Myocyte (in vitro differentiated cells): ENCODE data around the gene NOTCH1. TPM values are rescaled to one million over a fixed set of nuclear protein-coding genes. Genes with fewer than 3 reads are reported as not detected.
A peak's percentile ranks its signal among the peaks of the same experiment; 100 is the strongest.
"Not testable (repeated sequence)": the region's sequence is repeated elsewhere in the genome, so short reads cannot be mapped to it uniquely, and the experiment has no call there.

Experiments
- DNase-seq: peaks from one replicate; pipeline ENCODE4 v3.0.0-alpha.2; 2012; ENCODE audit warnings: low read depth
- total RNA-seq: library from RNA; depleted of rRNA; stranded (reverse); fragments of >200 nt; gene quantifications from 2 replicates; pipeline ENCODE4 v1.2.3, GENCODE V29; 2014

The NOTCH1 gene
- total RNA-seq, 1 donor from 2014 or later, result 6.2 TPM

- no peak for DNase-seq
Observed at GRCh38 chr9:136578915-136579649, 33.2 kb upstream of the NOTCH1 start.

DNA sequence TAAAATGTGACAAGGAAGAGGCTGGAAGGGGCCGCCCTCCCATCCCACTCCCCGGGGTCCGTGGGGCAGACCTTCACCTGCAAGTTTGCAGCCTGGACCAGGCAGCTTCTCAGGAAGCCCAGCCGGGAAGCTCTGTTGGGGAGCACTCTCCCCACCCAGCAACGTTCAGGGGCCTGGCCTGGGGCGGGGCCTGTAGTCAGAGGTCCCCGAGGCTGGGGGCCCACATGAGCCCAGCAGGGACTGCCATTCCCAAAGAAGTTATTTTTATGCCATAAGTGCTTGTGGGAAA lies 32.7 kb upstream of the NOTCH1 start:
- no peak for DNase-seq

DNA sequence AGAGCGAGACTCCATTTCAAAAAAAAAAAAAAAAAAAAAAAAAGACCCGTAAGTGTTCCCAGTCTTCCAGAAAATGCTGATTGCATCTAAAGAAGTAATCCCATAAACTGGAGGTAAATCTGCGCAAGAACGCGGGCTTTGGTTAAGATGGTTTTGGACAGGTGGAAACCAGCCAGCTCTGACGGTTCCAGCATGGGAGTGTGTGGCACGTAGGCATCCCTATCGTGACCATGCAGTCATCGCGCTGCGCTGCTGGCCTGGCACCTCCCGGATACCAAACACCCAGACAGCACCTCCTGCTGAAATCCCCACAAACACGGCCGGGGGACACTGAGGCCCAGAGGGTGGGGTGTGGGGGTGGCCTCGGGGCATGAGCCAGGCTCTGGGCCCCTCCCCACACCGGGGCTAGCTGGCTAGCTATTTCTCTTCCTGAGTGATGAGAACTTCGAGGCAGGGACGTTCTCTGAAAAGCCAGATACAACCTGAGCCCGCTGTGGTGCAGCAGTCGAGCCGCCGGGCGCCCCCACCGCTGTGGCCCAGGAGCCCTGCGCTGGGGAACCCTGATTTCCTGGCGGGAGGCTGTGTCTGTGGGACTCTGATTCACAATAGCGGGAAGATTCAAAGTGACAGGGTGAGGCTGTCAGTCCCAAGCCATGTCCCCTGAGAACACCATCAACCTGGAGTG lies 32.2 kb upstream of the NOTCH1 start:
- no peak for DNase-seq

- peak; percentile 69 for DNase-seq
Observed at GRCh38 chr9:136576269-136576626, 30.4 kb upstream of the NOTCH1 start.

DNA sequence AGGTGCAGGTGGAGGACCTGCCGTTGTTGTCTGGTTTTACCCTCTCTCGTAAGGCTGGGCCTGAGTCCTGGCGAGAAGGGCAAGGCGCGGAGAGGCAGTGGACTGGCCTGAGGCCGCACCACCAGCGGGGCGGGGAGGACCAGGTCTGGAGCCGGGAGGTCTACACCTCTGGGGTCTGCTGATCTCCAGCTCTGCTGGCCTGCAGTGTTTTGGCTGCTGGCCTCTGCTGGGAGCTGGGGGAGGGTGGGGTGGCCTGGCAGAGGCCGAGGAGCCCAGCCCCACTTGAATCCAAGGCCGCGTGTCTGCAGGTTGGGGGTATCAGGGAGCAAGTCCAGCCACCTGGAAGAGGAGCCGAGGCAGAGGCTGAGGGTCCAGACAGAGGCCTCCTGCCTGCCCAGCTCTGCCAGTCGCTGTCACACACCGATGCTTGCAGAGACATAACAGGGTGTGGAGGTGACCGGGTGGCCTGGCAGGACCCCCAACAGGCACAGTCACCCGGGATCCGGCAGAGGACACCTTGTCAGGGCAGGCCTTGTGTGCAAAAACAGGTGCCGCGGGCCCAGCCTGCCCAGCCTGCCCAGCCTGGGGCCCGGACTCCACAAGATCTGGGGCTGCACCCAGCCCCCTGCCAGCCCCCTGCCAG lies 29.9 kb upstream of the NOTCH1 start:
- no peak for DNase-seq

GRCh38 chr9:136574606-136575005 lies 28.8 kb upstream of the NOTCH1 start:
- not testable (repeated sequence) for DNase-seq

DNA sequence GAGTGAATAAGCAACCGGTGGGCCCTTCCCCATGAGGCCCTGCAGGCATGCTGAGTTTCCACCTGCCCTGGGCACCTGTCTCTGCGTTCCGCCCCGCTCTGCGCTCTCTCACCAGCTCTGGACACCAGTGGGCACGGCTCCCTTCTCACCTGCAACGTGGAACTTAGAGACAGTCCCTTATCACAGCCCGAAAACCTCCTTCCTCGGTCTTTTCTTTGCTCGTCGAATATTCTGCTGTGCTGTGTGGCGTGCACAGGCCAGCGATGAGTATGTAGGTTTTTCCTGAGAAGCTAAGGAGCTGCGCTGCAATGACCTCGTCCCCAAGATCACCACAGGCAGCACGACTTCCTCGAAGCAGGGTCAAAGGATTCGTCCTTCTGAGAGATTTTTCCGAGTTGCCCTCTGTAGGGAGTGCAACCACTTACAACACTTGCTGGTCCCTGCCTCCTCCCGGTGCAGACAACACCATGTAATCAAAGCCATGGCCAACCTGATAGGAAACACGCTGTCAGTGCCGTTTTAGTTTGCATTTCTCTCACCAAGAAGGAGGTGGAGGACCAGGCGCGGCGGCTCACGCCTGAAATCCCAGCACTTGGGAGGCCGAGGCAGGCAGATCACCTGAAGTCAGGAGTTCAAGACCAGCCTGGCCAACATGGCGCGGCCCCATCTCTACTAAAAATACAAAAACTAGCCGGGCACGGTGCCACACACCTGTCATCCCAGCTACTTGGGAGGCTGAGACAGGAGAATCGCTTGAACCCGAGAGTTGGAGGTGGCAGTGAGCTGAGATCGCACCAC lies 27.2 kb upstream of the NOTCH1 start:
- no peak for DNase-seq

GRCh38 chr9:136572003-136572827 lies 26.4 kb upstream of the NOTCH1 start:
- DNase-seq, result peak; percentile 86

DNA sequence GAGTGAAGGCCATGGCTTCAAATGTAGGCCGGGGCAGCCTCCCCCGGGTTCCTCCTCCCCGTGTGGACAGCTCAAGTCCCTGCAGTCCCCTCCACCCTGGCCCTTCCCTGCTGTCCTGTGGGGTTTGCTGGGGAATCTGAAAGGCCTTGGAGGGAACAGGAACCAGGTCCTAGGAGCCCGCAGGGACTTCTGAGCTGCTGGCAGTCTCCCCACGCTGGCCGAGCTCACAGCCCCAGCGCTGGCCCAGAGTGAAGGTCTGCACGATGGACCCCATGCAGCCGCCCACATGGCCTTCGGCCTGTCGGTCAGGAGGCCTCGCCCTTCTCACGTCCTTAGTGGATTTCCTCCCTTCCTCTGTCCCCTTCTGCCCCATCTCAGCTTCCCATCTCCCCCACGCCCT lies 25.7 kb upstream of the NOTCH1 start:
- DNase-seq, result no peak

GRCh38 chr9:136570916-136571315 lies 25.1 kb upstream of the NOTCH1 start:
- no peak for DNase-seq

GRCh38 chr9:136570191-136570845 lies 24.5 kb upstream of the NOTCH1 start:
- DNase-seq, result no peak

GRCh38 chr9:136569526-136570148 lies 23.8 kb upstream of the NOTCH1 start:
- no peak for DNase-seq

DNA sequence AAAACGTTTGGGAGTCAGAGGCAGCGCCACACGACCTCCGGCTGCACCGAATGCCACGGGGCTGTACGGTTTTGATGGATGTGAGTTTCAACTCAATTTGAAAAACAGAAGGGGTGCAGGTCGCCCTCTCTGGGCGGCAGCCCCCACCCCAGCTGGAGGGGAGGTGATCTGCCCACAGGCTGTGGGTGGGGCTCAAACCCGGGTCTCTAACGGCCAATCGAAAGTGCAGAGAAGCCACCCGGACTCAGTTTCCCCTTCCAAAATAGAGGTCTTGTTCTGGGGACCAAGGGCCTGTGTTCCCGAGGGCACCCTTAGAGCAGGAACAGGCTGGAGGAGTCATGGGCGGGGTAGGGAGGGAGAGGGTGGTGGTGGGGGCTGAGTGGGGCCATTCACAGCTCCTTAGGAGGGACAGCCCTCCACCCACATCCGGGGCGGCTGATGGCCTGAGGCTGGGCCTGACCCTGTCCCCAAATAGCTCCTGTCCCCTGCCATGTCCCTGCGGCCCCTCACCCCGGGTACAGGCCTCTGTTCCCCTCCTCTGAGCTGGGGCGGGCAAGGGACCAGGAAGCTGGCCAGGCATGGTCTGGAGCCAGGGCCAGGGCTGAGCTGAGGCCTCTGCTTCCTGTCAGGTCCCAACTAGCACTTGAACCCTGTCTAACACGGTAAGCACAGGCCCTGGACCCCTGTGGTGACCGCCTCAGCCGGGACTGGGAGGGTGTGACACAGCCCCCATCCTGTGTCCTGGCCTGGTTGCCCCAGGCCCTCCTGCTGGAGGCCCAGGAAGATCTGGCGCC lies 22.6 kb upstream of the NOTCH1 start:
- no peak for DNase-seq

- peak; percentile 90 for DNase-seq
Observed at GRCh38 chr9:136567651-136568287, 21.9 kb upstream of the NOTCH1 start.

DNA sequence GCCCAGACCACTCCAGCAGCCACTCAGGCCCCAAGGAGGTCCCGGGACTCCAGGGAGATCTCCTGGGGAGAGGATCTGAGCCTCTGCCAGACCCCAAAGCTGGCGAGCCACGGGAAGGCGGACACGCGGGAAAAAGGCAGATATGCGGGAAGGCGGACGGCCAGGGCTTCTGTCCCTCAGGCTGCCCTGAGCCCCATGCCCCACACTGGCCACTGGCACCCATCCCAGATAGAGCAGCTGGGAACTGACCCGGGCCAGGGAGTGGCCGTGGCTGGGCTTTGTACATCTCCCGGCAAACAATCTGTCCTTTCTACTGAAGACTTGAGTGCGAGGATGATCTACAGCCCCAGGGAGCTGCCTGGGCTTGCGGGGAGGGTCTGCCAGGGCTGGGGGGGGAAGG lies 21.1 kb upstream of the NOTCH1 start:
- peak; percentile 94 for DNase-seq

- no peak for DNase-seq
Observed at GRCh38 chr9:136566553-136566895, 20.7 kb upstream of the NOTCH1 start.

DNA sequence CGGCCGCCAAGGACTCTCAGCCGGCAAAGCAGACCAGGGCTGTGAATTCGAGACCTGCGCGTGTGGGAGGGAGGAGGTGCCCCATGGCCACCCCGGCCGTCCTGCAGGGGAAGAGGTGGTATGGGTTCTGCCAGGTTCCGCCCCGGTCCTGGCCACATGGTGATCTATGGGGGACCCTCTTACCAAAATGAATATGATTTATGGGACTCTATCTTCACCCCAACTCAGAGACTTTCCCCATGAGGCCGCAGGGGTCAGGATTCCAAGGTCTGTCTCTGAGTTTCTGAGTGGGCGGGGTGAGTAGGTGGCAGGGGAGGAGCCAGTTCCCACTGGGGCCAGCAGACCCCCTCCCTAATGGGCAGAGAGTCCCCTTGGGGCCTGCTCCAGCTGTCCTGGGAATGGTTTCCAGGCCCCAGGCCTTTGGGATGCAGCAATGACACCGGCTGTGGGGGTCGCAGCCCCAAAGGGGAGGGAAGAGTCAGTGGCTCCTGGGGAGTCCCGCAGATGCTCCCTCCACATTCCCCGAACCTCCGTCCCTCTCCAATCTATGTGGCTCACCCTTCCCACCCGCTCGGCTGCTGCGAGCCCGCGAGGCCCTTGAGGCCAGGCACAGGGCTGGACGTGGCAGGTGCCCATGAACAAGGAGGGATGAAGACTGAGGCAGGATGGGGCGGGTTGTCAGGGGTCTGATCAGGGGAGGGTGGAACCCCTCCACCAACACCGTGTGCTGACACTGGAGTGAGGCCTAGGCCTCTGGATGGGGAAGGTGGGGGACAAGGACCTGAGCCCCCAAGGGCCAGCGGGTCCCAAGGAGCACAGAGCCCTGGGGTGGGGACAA lies 20.1 kb upstream of the NOTCH1 start:
- no peak for DNase-seq
